ENCODE data around the gene KIF1A. TPM values are rescaled to one million over a fixed set of nuclear protein-coding genes. Genes with fewer than 3 reads are reported as not detected.
"Not testable (repeated sequence)": the region's sequence is repeated elsewhere in the genome, so short reads cannot be mapped to it uniquely, and the experiment has no call there.

The KIF1A gene
- total RNA-seq, 1 experiment from 2014 or later: 298 TPM

DNA sequence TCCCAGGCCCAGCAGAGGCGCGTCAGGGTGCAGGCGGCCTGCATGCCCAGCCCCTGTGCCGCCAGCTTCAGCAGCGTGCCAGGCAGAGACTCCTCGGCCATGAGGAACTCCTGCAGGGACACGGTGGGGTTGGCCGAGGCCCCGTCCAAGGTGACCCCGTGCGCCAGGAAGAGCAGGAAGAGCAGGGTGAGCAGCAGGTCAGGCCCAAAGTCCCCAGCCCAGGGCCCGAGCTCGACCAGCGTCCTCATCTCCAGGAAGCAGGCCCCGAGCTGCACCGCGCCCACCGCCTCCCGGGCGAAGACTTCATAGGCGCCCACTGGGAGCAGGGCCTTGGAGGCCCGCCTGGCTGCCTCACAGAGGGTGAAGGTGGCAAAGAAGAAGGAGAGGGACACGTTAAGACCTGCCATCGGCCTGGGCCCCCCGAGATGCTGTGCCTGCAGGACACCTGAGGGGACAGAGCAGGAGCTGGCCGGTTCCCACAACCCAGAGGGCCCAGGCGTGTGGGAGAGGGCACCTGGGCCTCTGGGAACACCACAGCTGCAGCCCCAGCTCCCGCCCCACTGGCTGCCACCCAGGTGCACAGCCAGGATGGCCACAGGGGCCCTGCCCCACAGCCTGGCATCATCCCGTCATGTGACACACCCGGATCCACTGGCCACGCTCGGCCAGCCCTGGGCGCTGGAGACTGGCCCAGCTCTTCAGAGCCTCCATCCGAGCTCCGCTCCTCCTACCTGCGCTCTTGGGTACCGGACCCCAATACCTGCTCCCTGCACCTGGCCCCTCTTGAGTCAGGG is 137.4 kb downstream of the KIF1A start, which contains the start of gene AQP12B:
Gene AQP12B (minus strand): TSS at position 455 of the 794 bp plus-strand sequence. CDS start 48 bp downstream, at position 407.
- BruUV-seq (replicated peaks); CTCF ChIA-PET; H3K36me3 Mint-ChIP-seq (ENCODE audit: insufficient read depth, unreplicated experiment); H3K9me3 Mint-ChIP-seq (ENCODE audit: low read depth, unreplicated experiment); H3K27me3 Mint-ChIP-seq (ENCODE audit: unreplicated experiment); intact Hi-C loops (cut with micrococcal nuclease; ENCODE audit: unreplicated experiment); H3K4me3 Mint-ChIP-seq (ENCODE audit: low read depth, unreplicated experiment); DNase-seq; H3K27ac Mint-ChIP-seq (ENCODE audit: unreplicated experiment): not testable (repeated sequence)
- peaks cover 13% of the 10 kb centered on the region for H3K4me1 Mint-ChIP-seq (ENCODE audit: low read depth, unreplicated experiment)

DNA sequence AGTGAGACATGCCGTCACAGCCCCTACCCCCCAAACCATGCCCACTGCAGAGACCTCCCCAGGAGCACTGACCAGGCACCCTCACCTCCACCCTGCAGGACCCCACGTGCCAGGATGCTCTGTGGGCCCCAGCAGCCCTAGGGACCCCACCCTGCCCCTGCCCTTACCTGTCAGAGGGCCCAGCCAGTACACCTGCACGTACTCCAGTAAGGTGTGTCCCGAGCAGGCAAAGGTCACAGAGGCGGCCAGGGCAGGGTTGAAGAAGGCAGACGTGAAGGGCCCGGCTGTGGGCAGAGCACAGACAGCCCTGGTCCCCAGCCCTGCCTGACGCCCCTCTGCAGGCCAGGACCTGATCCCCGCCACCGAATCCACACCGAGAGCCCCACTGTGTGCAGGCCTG is 139.8 kb downstream of the KIF1A start:
- H3K4me1 Mint-ChIP-seq (ENCODE audit: low read depth, unreplicated experiment); H3K36me3 Mint-ChIP-seq (ENCODE audit: insufficient read depth, unreplicated experiment); BruUV-seq (replicated peaks): not testable (repeated sequence)

DNA sequence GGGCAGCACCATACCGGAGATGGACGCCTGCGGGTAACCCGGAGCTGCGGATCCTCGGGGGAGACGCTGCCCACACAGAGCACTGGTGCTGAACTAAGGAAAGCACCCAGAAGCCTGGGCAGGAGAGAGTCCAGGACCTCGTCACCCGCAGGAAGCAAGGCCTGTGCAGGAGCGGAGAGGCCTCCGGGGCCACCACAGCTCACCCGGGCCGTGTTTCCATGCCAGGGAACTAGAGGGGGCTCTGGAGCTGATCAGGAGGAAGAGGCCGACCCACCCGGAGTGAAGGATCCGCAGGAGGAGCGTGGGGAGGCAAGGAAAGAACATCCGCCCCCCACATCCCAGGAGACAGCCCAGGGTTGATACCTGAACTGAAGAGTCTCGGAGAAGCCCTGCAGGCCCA is 141.1 kb downstream of the KIF1A start:
- H3K27me3 Mint-ChIP-seq (ENCODE audit: unreplicated experiment): peaks cover 14% of the 10 kb centered on the region
- H3K4me1 Mint-ChIP-seq (ENCODE audit: low read depth, unreplicated experiment); BruUV-seq (replicated peaks); intact Hi-C loops (cut with micrococcal nuclease; ENCODE audit: unreplicated experiment); CTCF ChIA-PET; H3K9me3 Mint-ChIP-seq (ENCODE audit: low read depth, unreplicated experiment); H3K36me3 Mint-ChIP-seq (ENCODE audit: insufficient read depth, unreplicated experiment); H3K27ac Mint-ChIP-seq (ENCODE audit: unreplicated experiment); H3K4me3 Mint-ChIP-seq (ENCODE audit: low read depth, unreplicated experiment); DNase-seq: not testable (repeated sequence)

More for the DNA sequence above, 139.8 kb downstream of the KIF1A start:
- H3K27ac Mint-ChIP-seq (ENCODE audit: unreplicated experiment); intact Hi-C loops (cut with micrococcal nuclease; ENCODE audit: unreplicated experiment); H3K27me3 Mint-ChIP-seq (ENCODE audit: unreplicated experiment); CTCF ChIA-PET; DNase-seq; H3K9me3 Mint-ChIP-seq (ENCODE audit: low read depth, unreplicated experiment); H3K4me3 Mint-ChIP-seq (ENCODE audit: low read depth, unreplicated experiment): not testable (repeated sequence)

DNA sequence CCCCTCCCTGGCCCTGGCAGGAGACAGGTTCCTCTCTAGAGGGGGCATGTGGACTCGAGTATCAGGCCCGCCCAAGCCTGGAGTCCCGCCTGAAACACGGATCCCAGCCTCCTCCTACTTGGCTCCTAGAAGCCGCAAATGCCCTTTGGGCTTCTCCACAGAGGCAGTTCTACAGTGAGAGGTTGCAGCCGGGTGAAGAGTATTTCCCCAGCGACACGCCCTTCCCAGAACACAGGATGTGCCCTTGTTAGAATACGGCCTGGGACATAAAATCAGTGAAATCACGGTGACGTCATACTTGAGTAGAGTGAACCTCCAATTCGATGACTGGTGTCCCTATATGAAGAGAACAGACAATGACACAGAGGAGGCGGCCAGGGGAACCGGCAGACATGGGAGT is 142.0 kb downstream of the KIF1A start:
- H3K27ac Mint-ChIP-seq (ENCODE audit: unreplicated experiment); H3K9me3 Mint-ChIP-seq (ENCODE audit: low read depth, unreplicated experiment); CTCF ChIA-PET; DNase-seq; H3K4me3 Mint-ChIP-seq (ENCODE audit: low read depth, unreplicated experiment); H3K4me1 Mint-ChIP-seq (ENCODE audit: low read depth, unreplicated experiment); H3K36me3 Mint-ChIP-seq (ENCODE audit: insufficient read depth, unreplicated experiment); intact Hi-C loops (cut with micrococcal nuclease; ENCODE audit: unreplicated experiment); BruUV-seq (replicated peaks): not testable (repeated sequence)
- peaks cover 14% of the 10 kb centered on the region for H3K27me3 Mint-ChIP-seq (ENCODE audit: unreplicated experiment)

DNA sequence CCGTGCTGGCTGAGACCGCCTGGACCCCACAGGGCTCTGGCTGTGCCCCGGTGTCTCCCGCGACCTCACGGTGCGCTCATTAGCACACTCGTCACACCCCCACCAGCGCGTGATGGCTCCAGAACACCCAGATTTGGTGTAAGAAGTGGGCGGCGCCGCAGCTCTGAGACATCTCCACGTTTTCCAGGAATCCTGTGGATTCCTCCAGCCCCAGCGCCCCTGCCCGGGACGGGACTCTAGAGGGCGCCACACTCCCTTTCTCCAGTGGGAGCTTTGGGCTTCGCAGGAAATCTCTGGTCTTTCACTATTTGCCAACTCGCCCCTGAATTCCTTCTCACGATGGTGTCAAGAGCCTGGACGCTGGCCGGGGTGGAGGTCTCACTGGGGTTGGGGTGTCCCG is 144.7 kb downstream of the KIF1A start:
- H3K27ac Mint-ChIP-seq (ENCODE audit: unreplicated experiment); H3K9me3 Mint-ChIP-seq (ENCODE audit: low read depth, unreplicated experiment): not testable (repeated sequence)

DNA sequence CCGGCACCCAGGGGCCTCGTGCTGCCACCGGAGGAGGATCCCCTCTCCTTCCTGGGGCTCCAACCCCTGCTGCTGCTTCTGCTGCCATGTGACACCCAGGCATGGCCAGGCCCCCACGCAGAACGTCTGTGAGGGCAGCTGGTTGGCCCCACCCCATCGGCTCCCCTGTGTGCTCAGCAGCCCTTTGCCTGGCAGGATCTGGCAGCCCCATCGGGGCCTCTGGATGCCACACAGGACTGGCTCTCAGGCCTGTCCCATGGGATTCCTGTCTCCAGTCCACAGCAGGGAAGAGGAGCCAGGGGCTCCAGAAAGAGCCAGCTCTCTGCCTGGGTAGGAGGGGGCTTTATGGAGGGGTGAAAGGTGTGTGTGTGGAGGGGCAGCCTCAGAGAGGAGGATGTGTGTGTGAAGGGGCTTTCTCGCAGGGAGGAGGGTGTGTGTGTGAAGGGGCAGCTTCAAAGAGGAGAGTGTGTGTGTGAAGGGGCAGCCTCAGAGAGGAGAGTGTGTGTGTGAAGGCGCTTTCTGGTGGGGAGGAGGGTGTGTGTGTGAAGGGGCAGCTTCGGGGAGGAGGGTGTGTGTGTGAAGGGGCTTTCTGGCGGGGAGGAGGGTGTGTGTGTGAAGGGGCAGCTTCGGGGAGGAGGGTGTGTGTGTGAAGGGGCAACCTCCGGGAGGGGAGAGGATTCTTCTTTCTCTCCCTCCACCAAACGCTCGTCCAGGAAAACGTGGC is 145.4 kb downstream of the KIF1A start:
- H3K4me3 Mint-ChIP-seq (ENCODE audit: low read depth, unreplicated experiment); H3K27ac Mint-ChIP-seq (ENCODE audit: unreplicated experiment); intact Hi-C loops (cut with micrococcal nuclease; ENCODE audit: unreplicated experiment); BruUV-seq (replicated peaks); DNase-seq; H3K4me1 Mint-ChIP-seq (ENCODE audit: low read depth, unreplicated experiment); CTCF ChIA-PET; H3K9me3 Mint-ChIP-seq (ENCODE audit: low read depth, unreplicated experiment); H3K36me3 Mint-ChIP-seq (ENCODE audit: insufficient read depth, unreplicated experiment): not testable (repeated sequence)
- H3K27me3 Mint-ChIP-seq (ENCODE audit: unreplicated experiment): peaks cover 41% of the 10 kb centered on the region

More for the DNA sequence above, 144.7 kb downstream of the KIF1A start:
- intact Hi-C loops (cut with micrococcal nuclease; ENCODE audit: unreplicated experiment); CTCF ChIA-PET; DNase-seq; H3K4me1 Mint-ChIP-seq (ENCODE audit: low read depth, unreplicated experiment); BruUV-seq (replicated peaks); H3K4me3 Mint-ChIP-seq (ENCODE audit: low read depth, unreplicated experiment); H3K36me3 Mint-ChIP-seq (ENCODE audit: insufficient read depth, unreplicated experiment): not testable (repeated sequence)
- peaks cover 34% of the 10 kb centered on the region for H3K27me3 Mint-ChIP-seq (ENCODE audit: unreplicated experiment)

DNA sequence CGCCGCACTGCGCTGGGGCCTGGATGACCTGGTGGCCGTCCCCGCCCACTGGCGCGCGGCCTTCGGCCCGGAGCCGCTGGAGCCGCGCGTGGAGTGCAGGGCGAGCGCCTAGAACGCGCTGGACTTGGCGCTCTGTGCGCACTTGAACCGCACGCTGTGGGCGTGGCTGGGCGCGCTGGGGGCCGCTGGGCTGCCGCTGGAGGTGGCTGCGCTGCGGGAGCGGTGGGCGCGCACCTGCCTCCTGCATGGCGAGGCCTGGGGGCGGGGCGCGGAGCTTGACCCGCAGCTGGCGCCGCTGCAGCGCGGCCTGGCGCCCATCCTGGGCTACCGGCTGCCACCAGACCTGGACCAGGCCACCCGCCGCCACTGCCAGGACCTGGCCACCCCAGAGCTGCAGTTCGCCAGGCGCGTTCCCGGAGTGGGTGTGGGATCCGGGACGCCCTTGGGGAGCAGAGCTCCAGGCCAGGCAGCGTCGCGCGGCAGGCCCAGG is 147.3 kb downstream of the KIF1A start:
- TF ChIP-seq, protein P1, sequence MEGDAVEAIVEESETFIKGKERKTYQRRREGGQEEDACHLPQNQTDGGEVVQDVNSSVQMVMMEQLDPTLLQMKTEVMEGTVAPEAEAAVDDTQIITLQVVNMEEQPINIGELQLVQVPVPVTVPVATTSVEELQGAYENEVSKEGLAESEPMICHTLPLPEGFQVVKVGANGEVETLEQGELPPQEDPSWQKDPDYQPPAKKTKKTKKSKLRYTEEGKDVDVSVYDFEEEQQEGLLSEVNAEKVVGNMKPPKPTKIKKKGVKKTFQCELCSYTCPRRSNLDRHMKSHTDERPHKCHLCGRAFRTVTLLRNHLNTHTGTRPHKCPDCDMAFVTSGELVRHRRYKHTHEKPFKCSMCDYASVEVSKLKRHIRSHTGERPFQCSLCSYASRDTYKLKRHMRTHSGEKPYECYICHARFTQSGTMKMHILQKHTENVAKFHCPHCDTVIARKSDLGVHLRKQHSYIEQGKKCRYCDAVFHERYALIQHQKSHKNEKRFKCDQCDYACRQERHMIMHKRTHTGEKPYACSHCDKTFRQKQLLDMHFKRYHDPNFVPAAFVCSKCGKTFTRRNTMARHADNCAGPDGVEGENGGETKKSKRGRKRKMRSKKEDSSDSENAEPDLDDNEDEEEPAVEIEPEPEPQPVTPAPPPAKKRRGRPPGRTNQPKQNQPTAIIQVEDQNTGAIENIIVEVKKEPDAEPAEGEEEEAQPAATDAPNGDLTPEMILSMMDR (IDR thresholded peaks at IDR 0.05; ENCODE audit: unreplicated experiment): no peak
- Mint-ChIP-seq H3K36me3 (ENCODE audit: insufficient read depth, unreplicated experiment) (no peaks in the 10 kb centered on the region), H3K9me3 (ENCODE audit: low read depth, unreplicated experiment) (no peaks in the 10 kb centered on the region), H3K27ac (ENCODE audit: unreplicated experiment) (no peak overlapping the region), H3K4me3 (ENCODE audit: low read depth, unreplicated experiment) (no peak overlapping the region), H3K4me1 (ENCODE audit: low read depth, unreplicated experiment) (no peaks in the 10 kb centered on the region), H3K27me3 (ENCODE audit: unreplicated experiment) (peaks cover 57% of the 10 kb centered on the region)
- no peak for DNase-seq
- no TSS peak for BruUV-seq (replicated peaks)
- CTCF ChIA-PET: no interaction called here
- intact Hi-C loops (cut with micrococcal nuclease; ENCODE audit: unreplicated experiment): no loop called here
